NCI-H2227 treated with DMSO at 0.1 percent for 48 hours (cell line): ENCODE results near the gene SAMMSON.

Experiments used
- DNase-seq: peaks from one replicate; lab custom pipeline; 2025; lab: John Stamatoyannopoulos, UW

SAMMSON gene

DNA sequence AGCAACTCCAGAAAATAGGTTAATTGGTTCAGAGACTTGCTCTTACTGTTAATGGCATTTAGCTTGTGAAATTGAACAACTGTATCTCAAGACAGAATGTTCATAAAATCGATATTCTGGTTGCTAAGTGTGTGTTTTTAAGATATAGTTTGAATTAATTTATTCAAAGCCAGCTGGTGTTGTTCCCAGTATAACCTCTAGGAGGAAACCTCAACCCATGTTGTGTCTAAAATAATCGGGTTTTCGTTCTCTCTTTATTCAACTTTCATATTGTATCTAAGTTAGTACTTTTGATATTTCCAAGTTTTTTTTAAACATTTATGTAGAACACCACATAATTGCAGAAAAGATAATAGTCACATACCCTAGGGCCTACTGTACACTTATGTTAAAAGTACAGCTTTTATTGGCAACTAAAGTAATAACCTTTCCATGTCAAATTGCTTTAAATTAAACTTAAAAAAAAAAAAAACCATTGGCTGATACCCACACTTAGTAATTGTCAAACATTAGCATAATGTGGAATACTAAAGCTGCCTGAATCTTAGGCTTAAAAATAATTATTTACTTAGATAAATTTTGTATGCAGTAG, 90.9 kb downstream of the SAMMSON start:
- no peak for DNase-seq

DNA sequence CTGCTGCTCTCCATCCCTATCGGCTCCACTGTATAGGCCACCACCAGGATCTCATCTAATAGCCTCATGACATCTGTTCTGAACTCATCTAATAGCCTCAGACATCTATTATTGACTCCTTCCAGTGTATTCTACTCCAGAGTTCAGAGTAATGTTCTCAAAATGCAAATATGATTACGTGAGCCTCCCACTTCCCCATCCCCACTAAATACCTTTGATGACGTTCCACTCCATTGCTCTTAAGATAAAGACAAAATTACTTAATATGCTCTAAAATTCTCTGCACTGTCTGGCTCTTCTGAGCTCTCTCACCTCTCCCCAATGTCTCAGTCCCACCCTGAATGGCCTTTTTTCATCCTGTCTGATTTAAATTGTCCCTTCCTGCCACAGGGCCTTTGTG, 94.7 kb downstream of the SAMMSON start:
- DNase-seq: no peak

DNA sequence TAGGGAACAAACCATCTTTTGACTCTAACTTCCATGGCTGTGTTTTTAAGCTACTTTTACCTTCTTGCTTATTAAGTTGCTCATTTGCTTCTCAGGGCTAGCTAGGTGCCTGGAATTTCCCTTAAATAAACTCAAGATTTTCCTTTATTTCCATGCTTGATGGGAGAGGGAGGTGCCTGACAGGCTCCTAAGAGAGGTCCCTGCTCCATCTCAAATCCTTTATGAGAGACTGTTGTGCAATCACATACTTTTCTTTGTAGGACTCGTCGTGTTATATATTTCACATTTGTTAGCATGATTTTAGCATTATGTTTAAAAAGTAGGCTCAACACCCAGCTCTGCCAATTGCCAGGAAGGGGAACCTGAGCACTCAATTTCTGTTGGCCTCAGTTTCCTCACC, 95.7 kb downstream of the SAMMSON start:
- no peak for DNase-seq

DNA sequence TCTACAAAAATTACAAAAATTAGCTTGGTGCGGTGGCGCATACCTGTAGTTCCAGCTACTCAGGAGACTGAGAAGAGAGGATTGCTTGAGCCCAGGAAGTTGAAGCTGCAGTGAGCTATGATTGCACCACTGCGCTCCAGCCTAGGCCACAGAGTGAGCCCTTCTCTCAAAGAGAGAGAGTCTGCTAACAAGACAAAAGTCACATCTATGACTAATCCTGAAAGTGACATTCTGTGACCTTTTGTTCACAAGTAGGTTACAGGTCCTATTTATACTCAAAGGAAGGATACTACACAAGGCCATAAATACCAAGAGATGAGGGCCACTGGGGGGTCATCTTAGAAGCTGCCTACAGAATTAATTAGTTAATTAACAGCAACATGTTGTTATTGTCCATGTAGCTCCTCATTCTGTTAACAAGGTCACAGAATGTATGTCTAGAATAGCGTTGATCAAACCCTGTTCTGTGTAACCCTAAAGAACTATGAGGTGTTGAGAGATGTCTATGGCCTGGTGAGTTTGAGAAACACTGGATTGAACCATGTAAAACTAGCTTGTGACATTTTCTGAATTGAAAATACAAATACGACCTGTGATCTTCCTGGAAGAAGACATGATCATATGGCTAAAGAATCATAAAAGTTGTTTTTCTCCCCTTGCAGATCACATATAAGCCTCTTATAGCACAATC, 97.0 kb downstream of the SAMMSON start:
- no peak for DNase-seq

DNA sequence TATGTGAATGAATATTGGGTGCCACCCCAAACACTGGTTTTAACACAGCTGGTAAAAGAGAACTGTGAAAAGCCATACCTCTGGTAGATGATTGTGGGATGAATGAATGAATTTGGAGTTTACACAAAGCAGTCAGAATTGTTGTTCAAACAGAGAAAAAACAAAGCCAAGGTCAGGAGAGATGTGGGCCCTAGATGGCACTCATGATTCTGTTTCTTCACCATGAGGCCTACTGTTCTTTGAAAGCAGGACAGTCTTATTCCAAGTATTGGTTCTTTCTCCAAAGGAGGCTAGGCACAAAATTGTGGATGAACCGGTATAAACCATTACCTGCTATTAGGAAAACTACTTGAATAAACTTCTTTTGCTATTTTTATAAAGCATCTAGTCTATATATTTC, 97.6 kb downstream of the SAMMSON start:
- DNase-seq: no peak

DNA sequence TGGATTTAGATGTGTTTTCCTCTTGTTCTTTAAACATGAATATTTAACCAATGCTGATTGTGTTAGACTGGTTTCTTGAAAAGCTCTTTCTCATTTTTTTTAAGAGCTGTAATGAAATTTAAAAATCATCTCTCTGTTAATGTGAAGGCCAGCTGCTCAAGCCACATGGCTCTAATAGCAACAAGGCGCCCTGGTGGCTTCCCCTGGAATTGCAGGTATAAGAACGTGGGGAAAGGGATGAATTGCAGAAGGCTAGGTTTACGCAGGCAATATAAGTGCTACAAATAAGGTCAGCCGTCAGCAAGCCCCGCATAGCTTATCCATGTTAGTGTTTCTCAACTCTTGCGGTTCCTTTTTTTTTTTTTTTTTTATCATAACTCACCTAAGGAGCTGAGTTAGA, 108.5 kb downstream of the SAMMSON start:
- DNase-seq: no peak

DNA sequence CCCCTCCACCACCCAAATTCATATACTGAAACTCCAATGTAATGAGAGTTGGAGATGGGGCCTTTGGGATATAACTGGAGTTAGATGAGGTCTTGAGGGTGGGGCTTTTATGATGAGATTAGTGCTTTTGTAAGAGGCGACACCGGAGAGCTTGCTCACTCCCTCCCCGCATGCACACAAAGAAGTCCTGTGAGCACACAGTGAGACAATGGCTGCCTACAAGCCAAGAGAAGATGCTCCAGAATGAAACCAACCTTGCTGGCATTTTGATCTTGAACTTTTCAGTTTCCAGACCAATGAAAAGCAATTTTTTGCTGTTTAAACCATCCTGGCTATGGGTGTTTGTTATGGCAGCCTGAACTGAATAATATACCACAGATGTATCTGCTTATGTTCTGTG, 109.0 kb downstream of the SAMMSON start:
- no peak for DNase-seq

DNA sequence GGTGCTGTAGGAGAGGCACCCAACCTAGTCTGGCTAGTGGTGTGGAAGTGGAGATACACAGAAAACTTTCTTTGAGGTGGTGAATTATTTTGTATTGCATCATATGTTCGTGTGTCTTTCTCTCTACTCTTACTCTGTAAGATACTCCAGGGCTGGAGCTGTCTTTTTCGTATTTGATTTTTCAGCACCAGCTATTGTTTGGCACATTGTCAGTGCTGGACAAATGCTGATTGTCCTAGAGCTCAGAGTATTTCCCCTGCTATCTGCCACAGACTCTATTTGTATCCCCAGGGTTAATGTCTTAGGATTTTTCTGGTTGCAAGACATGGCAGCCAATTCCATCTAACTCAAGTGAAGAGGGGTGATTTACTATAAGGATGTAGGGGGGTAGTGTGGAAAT, 110.5 kb downstream of the SAMMSON start:
- no peak for DNase-seq

DNA sequence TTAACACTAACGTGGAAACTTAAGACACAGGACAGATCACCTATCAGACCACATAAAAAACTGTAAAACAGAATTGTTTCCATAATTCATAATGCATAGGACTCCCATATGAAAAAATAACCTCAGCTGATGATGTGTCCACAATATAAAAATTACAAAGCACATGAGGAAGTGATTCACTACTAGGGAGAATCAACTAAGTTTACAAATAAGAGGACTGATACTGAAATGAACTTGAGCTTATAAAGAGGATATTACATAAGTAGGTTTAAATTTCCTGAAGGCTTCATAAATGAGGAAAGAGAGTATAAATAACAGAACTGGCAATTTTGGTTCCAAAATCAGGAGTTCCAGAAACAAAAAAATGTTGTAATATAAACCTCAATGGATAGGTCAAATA, 111.9 kb downstream of the SAMMSON start:
- no peak for DNase-seq

DNA sequence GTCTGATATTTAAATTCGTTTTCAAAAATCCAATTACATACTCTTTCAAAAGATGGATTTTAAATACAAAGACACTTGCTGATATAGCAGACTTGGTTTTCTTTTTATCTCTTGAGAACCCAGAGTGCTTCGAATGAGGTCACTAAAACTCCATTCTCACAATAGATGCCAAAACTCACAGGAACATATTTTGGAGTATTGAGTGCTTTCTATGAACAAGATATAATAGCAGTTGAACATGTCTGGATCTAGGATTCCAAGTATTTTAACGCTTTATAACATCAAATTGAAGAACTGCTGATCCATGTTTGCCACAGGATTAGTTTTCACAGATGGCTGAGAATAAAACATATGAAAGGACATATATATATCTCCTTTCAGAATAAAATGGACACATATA, 113.2 kb downstream of the SAMMSON start:
- no peak for DNase-seq

DNA sequence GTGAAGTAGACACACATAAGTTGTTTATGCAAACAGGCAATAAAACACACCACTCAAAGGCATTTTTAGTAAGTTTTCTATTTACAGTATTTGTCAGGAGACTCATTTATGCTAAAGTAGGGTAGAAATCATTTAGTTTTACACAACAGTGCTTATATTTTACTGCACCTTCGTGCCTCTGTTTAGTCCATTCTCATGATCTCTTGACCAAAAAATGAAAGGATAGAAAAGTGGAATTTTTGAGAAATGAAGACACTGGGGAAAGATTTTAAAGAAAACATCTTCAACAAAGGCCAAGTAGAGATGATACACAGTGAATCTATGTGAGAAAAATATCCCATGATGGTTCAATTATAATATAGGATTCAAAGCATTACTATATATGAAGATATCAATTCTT, 114.9 kb downstream of the SAMMSON start:
- DNase-seq: no peak

DNA sequence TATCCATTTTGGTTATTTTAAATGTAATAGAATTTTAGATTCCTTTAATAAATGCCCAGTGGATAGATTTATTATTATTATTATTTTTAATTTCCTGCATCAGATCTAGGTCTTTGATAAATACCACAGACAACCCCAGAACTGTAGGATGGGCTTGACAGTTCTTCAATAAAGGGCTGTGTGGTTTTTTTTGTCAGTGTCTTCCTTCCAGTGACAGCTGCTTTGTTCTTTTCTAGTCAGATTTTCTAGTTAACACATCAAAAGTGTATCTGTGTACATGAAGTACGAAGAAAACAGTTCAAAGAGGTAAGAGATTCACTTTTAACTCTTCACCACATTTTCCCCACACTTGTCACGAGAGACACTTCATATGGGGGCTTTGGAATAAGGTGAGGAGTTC, 120.3 kb downstream of the SAMMSON start:
- DNase-seq: no peak
